Gastroesophageal sphincter (tissue), 3 donors: ENCODE data around the gene MED22.

ENCODE experiments used
- POLR2A ChIP-seq, 2 donors: fragments of 450-650 bp; IDR thresholded peaks; one replicate each; pipeline ENCODE4 v1.6.1; 2017; ENCODE audit warnings: antibody characterized with exemption in 2 of 2, mild to moderate bottlenecking in 2 of 2, moderate library complexity in 1 of 2
- POLR2AphosphoS5 ChIP-seq: sonication (generic); formaldehyde crosslinking; IDR thresholded peaks from one replicate; pipeline ENCODE4 v1.6.1; 2017; ENCODE audit warnings: antibody characterized with exemption
- TF ChIP-seq, protein P1 (sequence below), 4 experiments: fragments of 200-600 bp in 2 of 4; fragments of 450-650 bp in 2 of 4; sonication (generic) in 1 of 4; IDR thresholded peaks; one replicate each; pipeline ENCODE4 v1.5.1; 2017 to 2019; ENCODE audit warnings: antibody characterized with exemption in 4 of 4, mild to moderate bottlenecking in 2 of 4, moderate library complexity in 2 of 4

DNA sequence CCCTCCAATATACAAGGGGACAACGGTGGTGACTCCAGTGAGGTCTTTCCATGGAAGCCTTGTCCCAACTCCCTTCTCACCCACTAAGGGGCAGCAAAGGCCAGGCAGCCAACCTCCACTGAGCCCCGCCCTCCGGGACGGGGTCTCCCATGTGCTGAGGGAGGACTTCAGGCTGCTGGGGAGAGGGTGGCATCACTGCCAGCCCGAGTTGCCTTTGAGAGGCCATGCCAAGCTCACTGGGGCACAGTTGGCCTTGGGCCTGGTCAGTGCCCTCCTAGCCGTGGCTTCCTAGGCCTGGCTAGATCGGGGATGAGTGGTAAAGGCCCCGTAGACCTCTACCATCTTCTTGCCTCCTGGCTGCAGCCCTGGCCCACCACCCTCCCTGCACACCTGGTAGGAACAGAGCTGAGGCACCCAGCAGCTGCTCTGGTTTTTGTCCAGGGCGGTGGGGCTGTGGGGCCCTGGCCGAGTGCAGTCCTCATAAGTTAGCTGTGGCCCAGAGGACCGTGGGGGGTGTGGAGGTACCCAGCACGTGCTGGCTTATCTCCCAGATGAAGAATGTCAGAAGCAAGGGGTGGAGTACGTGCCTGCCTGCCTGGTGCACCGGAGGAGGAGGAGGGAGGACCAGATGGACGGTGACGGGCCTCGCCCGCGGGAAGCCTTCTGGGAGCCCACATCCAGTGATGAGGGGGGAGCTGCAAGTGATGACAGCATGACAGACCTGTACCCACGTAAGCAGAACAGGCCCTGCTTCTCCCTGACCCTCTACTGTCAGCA is 11.7 kb upstream of the MED22 start:
- TF ChIP-seq POLR2A (IDR thresholded peaks at IDR 0.05) (no peak), POLR2AphosphoS5 (no peak)
- TF ChIP-seq, protein P1, sequence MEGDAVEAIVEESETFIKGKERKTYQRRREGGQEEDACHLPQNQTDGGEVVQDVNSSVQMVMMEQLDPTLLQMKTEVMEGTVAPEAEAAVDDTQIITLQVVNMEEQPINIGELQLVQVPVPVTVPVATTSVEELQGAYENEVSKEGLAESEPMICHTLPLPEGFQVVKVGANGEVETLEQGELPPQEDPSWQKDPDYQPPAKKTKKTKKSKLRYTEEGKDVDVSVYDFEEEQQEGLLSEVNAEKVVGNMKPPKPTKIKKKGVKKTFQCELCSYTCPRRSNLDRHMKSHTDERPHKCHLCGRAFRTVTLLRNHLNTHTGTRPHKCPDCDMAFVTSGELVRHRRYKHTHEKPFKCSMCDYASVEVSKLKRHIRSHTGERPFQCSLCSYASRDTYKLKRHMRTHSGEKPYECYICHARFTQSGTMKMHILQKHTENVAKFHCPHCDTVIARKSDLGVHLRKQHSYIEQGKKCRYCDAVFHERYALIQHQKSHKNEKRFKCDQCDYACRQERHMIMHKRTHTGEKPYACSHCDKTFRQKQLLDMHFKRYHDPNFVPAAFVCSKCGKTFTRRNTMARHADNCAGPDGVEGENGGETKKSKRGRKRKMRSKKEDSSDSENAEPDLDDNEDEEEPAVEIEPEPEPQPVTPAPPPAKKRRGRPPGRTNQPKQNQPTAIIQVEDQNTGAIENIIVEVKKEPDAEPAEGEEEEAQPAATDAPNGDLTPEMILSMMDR (IDR thresholded peaks at IDR 0.05): peak in 1 of 4 experiments; percentile 5
